Small intestine (tissue), 7 donors: ENCODE results near the gene NAPSA. TPM values are rescaled to one million over a fixed set of nuclear protein-coding genes. Genes with fewer than 3 reads are reported as not detected.
"Not testable (repeated sequence)": the region's sequence is repeated elsewhere in the genome, so short reads cannot be mapped to it uniquely, and the experiment has no call there.

ENCODE experiments used
- DNase-seq, 2 donors: peaks; one replicate each; pipeline versions ENCODE4 v3.0.0 to v3.0.0-alpha.2; 2013
- FAIRE-seq: peaks from 2 replicates; lab custom pipeline; 2012; peaks lifted over from hg19 to GRCh38; lab: Jason Lieb, UNC
- H3K27ac ChIP-seq, 3 donors: one replicate each; pipeline ENCODE4 v1.5.1; 2013; ENCODE audit warnings: low read length in 2 of 3, mild to moderate bottlenecking in 2 of 3, control low read depth in 1 of 3, inconsistent platforms in 1 of 3, low read depth in 1 of 3, moderate library complexity in 1 of 3
- H3K27me3 ChIP-seq, 3 donors: one replicate each; pipeline ENCODE4 v1.6.1; 2013; ENCODE audit warnings: low read length in 3 of 3, inconsistent platforms in 1 of 3; ENCODE audit not compliant: control insufficient read depth in 3 of 3, insufficient read depth in 3 of 3
- H3K36me3 ChIP-seq, 3 donors: one replicate each; pipeline ENCODE4 v1.6.1; 2013; ENCODE audit warnings: low read length in 3 of 3, inconsistent platforms in 1 of 3, low read depth in 1 of 3, mild to moderate bottlenecking in 1 of 3, moderate library complexity in 1 of 3; ENCODE audit not compliant: control insufficient read depth in 3 of 3, insufficient read depth in 2 of 3
- H3K4me1 ChIP-seq, 3 donors: one replicate each; pipeline ENCODE4 v1.6.1; 2013; ENCODE audit warnings: low read length in 2 of 3, inconsistent platforms in 1 of 3, low read depth in 1 of 3, mild to moderate bottlenecking in 1 of 3, moderate library complexity in 1 of 3; ENCODE audit not compliant: control insufficient read depth in 3 of 3, insufficient read depth in 2 of 3
- H3K4me3 ChIP-seq, 3 donors: one replicate each; pipeline ENCODE4 v1.5.1; 2013; ENCODE audit warnings: low read length in 3 of 3, control low read depth in 1 of 3, inconsistent platforms in 1 of 3, low read depth in 1 of 3, mild to moderate bottlenecking in 1 of 3, moderate library complexity in 1 of 3
- H3K9me3 ChIP-seq, 2 donors: one replicate each; pipeline ENCODE4 v1.6.1; 2013; ENCODE audit warnings: low read depth in 1 of 2, low read length in 1 of 2; ENCODE audit not compliant: control insufficient read depth in 2 of 2, insufficient read depth in 1 of 2
- WGBS, 3 donors: extraction: QIAGEN DNeasy Blood & Tissue Kit; methylation state at CpG; one replicate each; pipeline ENCODE4 v1.1.7; 2013; 5-methylcytosine and 5-hydroxymethylcytosine counted together
- polyA plus RNA-seq, 4 donors: library from polyadenylated mRNA; stranded (reverse) in 3 of 4; unstranded in 1 of 4; fragments of 200-250 nt in 3 of 4; fragments of 120-200 nt in 1 of 4; gene quantifications; one replicate each; pipeline versions ENCODE4 v1.2.1 to v1.2.3, GENCODE V29; 2013
- donor health status: healthy with polysubstance abuse.
- donor health status: control.
- donor health status: control.
- donor health status: Bipolar disorder and iron deficiency.
- donor health status: healthy.

Gene NAPSA
- polyA plus RNA-seq, 4 donors = 1.8 to 9.6 (median 5.2) TPM

DNA sequence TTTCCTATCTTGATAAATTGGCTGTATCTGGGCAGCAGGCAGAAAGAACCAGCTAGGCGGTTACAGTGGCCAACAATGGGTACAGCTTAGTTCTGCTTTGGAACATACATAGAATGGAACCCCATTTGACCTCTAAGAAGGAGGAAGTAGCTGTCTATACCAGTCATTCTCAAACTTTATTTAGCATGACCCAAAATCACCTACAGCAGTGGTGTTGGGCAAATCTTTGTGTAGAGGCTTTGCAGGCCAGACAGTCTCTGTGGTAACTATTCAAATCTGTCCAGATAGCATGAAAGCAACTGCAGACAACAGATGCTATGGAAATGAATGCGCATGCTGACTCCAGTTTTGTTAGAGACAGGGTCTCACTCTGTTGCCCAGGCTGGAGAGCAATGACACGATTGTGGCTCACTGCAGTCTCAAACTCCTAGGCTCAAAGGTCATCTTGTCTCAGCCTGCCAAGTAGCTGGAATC lies 24.3 kb downstream of the NAPSA start:
- H3K27me3 ChIP-seq = peaks cover 0 to 2% (median 0%) of the 10 kb centered on the region in 3 donors
- H3K4me3 ChIP-seq = no peak overlapping the region
- FAIRE-seq = no peak
- no peaks in the 10 kb centered on the region for H3K4me1 ChIP-seq
- H3K9me3 ChIP-seq = peaks cover 0 to 15% of the 10 kb centered on the region in 2 donors
- H3K27ac ChIP-seq = no peak overlapping the region
- no peak for DNase-seq
- H3K36me3 ChIP-seq = no peaks in the 10 kb centered on the region
- 72 to 79% (median 74%) methylated on average over 3 of the region's 3 CpGs for whole genome bisulfite sequencing, 3 donors

DNA sequence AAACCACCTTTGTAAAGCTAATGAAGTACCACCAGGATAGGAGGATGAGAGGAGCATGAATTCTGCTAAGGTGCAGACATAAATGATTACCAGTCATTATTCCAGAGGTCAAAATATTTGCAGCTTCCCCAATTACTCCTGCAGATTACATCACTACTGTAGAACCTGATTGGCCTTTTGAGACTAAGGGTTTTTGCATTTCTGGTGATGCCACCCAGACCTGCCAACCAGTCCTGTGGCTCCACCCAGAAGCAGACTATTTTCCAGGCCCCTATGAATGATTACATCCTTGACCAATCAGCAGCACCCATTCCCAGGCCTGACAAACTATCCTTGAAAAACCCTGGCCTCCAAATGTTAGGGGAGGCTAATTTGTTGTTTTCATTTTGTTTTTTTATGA lies 25.1 kb downstream of the NAPSA start:
- no peak for DNase-seq
- no peak for FAIRE-seq
- no peaks in the 10 kb centered on the region for H3K36me3 ChIP-seq
- H3K9me3 ChIP-seq = peaks cover 0 to 12% of the 10 kb centered on the region in 2 donors
- H3K4me3 ChIP-seq = no peak overlapping the region
- H3K27me3 ChIP-seq = peaks cover 0 to 2% (median 0%) of the 10 kb centered on the region in 3 donors
- H3K4me1 ChIP-seq = no peaks in the 10 kb centered on the region
- no peak overlapping the region for H3K27ac ChIP-seq

DNA sequence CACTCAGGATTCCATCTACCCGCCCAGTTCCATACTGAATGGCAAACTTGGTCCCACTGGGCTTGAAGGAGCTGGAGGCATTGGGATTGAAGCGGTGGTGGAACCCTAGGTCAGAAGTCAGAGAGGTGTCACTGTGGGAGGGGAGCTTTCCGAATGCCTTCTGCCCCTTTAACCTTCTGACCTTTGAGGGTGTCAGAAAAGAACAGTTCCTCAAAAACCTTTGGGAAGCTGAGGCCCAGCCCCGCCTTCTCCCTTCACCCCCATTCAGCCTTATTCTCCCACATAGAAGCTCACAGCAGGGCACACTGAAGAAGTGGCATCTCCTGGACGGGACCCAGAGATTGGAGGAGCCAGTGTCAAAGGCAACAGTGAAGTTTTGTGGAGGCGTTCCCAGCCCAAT lies 28.4 kb downstream of the NAPSA start:
- not testable (repeated sequence) for H3K4me3 ChIP-seq, H3K36me3 ChIP-seq, DNase-seq, H3K27ac ChIP-seq, FAIRE-seq, H3K9me3 ChIP-seq
- Histone ChIP-seq H3K4me1 (peaks cover 0 to 19% (median 0%) of the 10 kb centered on the region in 3 donors), H3K27me3 (peaks cover 0 to 12% (median 8%) of the 10 kb centered on the region in 3 donors)
- 84 to 93% (median 86%) methylated on average over 5 to 6 of the region's 6 CpGs for WGBS, 3 donors

DNA sequence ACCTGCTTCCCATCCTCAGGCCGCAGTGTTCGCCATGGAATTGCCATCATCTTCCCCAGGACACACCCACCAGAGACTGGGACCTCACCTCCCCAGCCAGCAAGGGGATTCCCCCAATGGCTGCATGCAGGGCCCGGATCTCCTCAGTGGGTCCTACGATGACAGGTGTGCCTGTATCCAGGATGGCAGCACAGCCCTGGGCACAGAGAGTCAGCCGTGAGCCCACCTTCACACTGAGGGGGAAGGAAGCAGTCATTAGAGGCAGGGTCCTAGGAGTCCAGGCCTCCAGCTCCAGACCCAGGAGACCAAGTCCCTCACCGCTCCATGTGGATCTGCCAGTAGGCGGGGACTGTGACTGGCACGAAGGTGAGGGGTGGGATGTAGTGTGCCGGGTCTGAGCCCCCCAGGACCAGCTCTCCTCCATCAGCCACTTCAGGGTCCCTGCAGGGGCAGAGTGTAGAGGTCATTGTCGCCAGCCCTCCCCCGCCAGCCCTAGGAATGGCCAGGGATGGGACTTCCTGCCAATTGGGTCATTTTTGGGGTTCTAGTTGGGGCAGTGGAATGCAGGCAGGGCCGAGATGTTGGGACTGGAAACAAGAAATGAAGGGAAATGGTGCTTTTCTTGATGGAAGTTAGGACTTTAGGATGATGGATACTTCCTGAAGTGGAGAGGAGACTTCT lies 30.6 kb downstream of the NAPSA start:
- peaks cover 0 to 34% (median 3%) of the 10 kb centered on the region in 3 donors for H3K4me1 ChIP-seq
- DNase-seq (no peak), FAIRE-seq (no peak)
- H3K27ac ChIP-seq = no peak overlapping the region
- peaks cover 0 to 3% of the 10 kb centered on the region in 2 donors for H3K9me3 ChIP-seq
- H3K4me3 ChIP-seq = no peak overlapping the region
- H3K27me3 ChIP-seq = peaks cover 0 to 34% (median 14%) of the 10 kb centered on the region in 3 donors
- H3K36me3 ChIP-seq = no peaks in the 10 kb centered on the region
- WGBS, 3 donors = 92 to 93% (median 92%) methylated on average over 12 of the region's 12 CpGs

DNA sequence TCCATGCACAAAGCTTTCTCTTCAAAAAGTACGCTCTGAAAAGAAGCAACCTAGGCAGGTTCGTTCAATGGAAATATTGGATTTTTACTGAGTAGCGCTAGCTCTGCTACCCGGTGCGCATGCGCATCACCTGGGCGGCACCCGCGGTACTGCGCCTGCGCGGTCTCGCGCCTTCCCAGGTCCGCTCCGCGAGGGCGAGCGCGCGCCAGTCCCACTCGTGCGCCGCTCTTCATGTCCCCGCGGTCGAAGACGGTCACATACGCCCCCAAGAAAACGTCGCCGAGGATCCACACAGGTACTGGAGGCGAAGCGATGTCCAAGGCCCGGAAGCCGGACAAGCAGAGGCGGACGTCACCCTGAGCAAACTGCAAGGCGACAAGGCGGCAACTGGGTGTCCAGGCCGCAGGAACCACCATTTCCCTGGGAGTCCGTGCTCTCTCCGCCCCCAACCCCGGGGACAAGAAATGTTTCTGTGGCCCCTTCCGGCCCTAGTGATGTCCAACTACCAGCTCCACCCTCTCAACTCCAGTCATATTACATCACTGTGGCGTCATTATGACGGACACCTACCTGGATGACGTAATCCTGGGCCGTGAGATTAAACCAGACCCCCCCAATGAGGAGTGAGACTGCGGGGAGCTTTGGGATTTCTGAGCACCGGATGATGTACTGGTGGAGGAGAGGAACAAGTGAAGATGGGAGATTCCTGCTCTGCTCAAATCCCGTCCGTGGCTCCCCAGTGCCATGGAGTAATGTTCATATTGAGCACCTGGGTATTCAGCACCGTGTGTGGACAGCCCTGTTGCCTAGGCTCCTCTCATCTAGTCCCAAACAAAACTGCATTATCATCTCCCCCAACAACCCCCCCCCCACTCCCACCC lies 31.5 kb downstream of the NAPSA start:
- Histone ChIP-seq H3K9me3 (peaks cover 0 to 5% of the 10 kb centered on the region in 2 donors), H3K36me3 (no peaks in the 10 kb centered on the region), H3K4me1 (peaks cover 0 to 41% (median 3%) of the 10 kb centered on the region in 3 donors), H3K4me3 (peak overlapping the region in 2 of 3 donors; percentile 18 to 51), H3K27ac (peak overlapping the region in 2 of 3 donors; percentile 17 to 50), H3K27me3 (peaks cover 0 to 42% (median 14%) of the 10 kb centered on the region in 3 donors)
- WGBS, 3 donors = 11 to 13% (median 12%) methylated on average over 54 of the region's 54 CpGs
- peak; percentile 85 to 96 for DNase-seq
- no peak for FAIRE-seq

DNA sequence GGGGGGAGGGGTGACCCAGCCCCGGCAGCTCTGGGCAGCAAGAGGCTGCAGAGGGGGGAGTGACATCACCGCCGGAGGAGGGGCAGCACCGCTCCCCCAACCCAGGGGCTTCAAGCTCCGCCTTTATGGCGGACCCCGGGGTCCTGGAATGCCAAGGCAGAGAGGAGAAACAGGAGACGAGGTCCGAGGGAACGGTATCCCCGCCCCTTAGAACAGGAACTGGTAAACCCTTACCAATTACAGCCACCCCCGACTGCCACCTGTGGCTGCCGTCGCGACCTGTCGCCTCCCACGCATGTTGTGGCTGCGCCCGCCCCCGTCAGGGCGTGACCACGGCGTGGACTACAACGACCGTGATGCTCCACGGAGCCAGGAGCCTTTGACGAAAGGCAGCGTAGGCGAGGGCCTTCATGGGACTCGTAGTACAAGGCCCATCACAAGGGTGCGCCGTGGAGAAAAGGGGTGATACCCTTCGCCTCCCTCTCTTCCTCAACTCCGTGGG lies 32.2 kb downstream of the NAPSA start:
- Histone ChIP-seq H3K27ac (peak overlapping the region in 2 of 3 donors; percentile 17 to 50), H3K4me1 (peaks cover 0 to 41% (median 3%) of the 10 kb centered on the region in 3 donors), H3K27me3 (peaks cover 0 to 44% (median 14%) of the 10 kb centered on the region in 3 donors), H3K4me3 (peak overlapping the region in 2 of 3 donors; percentile 18 to 51), H3K36me3 (no peaks in the 10 kb centered on the region), H3K9me3 (peaks cover 0 to 5% of the 10 kb centered on the region in 2 donors)
- WGBS, 3 donors = 0 to 1% (median 1%) methylated on average over 32 to 34 of the region's 34 CpGs
- DNase-seq (peak in 1 of 2 donors; percentile 90), FAIRE-seq (no peak)

DNA sequence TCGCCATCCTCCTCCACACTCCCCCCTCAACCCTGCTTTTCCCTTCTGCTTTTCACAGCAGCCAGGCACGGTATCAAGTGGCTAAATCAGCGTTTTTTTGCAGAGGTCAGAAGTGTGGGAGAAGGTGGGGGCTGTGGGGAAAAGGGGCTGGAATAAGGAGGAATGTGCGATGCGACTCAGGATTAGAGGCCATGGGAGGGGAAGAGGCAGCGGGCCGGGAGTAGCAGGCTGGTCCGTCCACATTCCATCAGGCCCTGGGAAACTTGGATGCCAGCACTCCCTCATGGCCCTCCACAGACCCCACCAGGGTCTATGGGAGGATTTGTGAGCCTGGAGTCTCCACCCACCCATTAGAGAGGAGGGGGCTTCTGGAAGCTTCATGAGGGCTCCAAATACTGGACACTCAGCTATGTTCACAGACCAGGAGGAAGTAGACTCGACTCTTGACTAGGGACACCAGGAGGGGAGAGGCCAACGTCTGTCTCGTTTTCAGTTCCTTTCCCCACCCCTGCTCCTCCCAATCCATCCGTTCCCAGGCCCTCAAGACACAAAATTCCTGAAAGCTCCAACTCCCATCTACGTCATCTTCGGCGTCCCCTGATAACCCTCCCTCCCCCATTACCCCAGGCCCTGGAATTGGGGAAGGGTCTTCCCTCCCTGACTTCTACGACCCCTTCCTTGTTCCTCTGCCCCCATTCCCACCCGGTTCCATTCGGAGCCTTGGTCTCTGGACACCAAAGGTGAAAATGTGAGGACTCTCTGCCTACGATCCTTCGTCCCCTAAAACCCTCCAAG lies 33.0 kb downstream of the NAPSA start:
- H3K4me3 ChIP-seq = peak overlapping the region in 1 of 3 donors; percentile 51
- no peaks in the 10 kb centered on the region for H3K36me3 ChIP-seq
- DNase-seq (no peak), FAIRE-seq (no peak)
- 4 to 13% (median 9%) methylated on average over 20 of the region's 20 CpGs for WGBS, 3 donors
- H3K9me3 ChIP-seq = peaks cover 0 to 5% of the 10 kb centered on the region in 2 donors
- H3K4me1 ChIP-seq = peaks cover 0 to 41% (median 3%) of the 10 kb centered on the region in 3 donors
- no peak overlapping the region for H3K27ac ChIP-seq
- peaks cover 0 to 51% (median 18%) of the 10 kb centered on the region in 3 donors for H3K27me3 ChIP-seq
